Common myeloid progenitor, CD34-positive (primary cell): ENCODE results near the gene CBR1.

Experiments used
- CTCF ChIA-PET: fragments of 350-600 bp; sonication (Branson Sonifier 250); formaldehyde crosslinking; loops from one replicate; lab custom pipeline; 2021; ENCODE audit warnings: antibody characterized with exemption; lab: Charles Lee
- POLR2A ChIA-PET: fragments of 350-600 bp; sonication (Branson Sonifier 250); formaldehyde crosslinking; loops from one replicate; lab custom pipeline; 2021; ENCODE audit warnings: antibody characterized with exemption; lab: Charles Lee
- DNase-seq, 3 donors: peaks; one replicate each; pipeline versions ENCODE4 v3.0.0 to v3.0.0-alpha.2; 2013
- H3K27ac ChIP-seq, 2 experiments: 1 replicate in 1 of 2; 2 replicates in 1 of 2; pipeline ENCODE4 v1.7.0; 2013; ENCODE audit warnings: inconsistent platforms in 2 of 2, low read length in 2 of 2, mild to moderate bottlenecking in 2 of 2, low read depth in 1 of 2, moderate library complexity in 1 of 2; ENCODE audit not compliant: severe bottlenecking in 2 of 2, insufficient read depth in 1 of 2, poor library complexity in 1 of 2
- H3K27me3 ChIP-seq, 5 experiments: replicated peaks in 2 of 5; 1 replicate in 3 of 5; 2 replicates in 2 of 5; pipeline versions ENCODE4 v1.6.1 to v1.7.0; 2013; ENCODE audit warnings: low read length in 4 of 5, mild to moderate bottlenecking in 2 of 5, moderate library complexity in 2 of 5, inconsistent platforms in 1 of 5; ENCODE audit not compliant: insufficient read depth in 5 of 5, control insufficient read depth in 4 of 5
- H3K36me3 ChIP-seq, 4 experiments: 1 replicate in 2 of 4; 2 replicates in 2 of 4; pipeline versions ENCODE4 v1.6.1 to v1.7.0; 2013; ENCODE audit warnings: low read length in 3 of 4, control low read depth in 1 of 4, mild to moderate bottlenecking in 1 of 4; ENCODE audit not compliant: control insufficient read depth in 4 of 4, insufficient read depth in 4 of 4
- H3K4me1 ChIP-seq, 4 experiments: 1 replicate in 3 of 4; 2 replicates in 1 of 4; pipeline versions ENCODE4 v1.6.1 to v1.7.1; 2013; ENCODE audit warnings: low read length in 3 of 4, mild to moderate bottlenecking in 3 of 4, control low read depth in 1 of 4, inconsistent platforms in 1 of 4, moderate library complexity in 1 of 4; ENCODE audit not compliant: control insufficient read depth in 4 of 4, insufficient read depth in 4 of 4; ENCODE audit errors: control extremely low read depth in 1 of 4
- H3K4me3 ChIP-seq, 7 experiments: 1 replicate in 4 of 7; 2 replicates in 3 of 7; pipeline versions ENCODE4 v1.5.1 to v1.7.0; 2013; ENCODE audit warnings: mild to moderate bottlenecking in 7 of 7, low read length in 6 of 7, moderate library complexity in 6 of 7, inconsistent platforms in 2 of 7, low read depth in 2 of 7, control low read depth in 1 of 7; ENCODE audit not compliant: insufficient read depth in 4 of 7, control insufficient read depth in 1 of 7; ENCODE audit errors: extremely low read depth in 1 of 7
- H3K9me3 ChIP-seq, 5 experiments: 1 replicate in 4 of 5; 2 replicates in 1 of 5; pipeline versions ENCODE4 v1.6.1 to v1.7.1; 2013; ENCODE audit warnings: low read length in 4 of 5, mild to moderate bottlenecking in 2 of 5, inconsistent platforms in 1 of 5, low read depth in 1 of 5, moderate library complexity in 1 of 5; ENCODE audit not compliant: control insufficient read depth in 4 of 5, insufficient read depth in 2 of 5; ENCODE audit errors: control extremely low read depth in 1 of 5
- WGBS: methylation state at CpG from one replicate; pipeline ENCODE4 v1.1.5; 2013; ENCODE audit not compliant: insufficient coverage; 5-methylcytosine and 5-hydroxymethylcytosine counted together

The CBR1 gene

DNA sequence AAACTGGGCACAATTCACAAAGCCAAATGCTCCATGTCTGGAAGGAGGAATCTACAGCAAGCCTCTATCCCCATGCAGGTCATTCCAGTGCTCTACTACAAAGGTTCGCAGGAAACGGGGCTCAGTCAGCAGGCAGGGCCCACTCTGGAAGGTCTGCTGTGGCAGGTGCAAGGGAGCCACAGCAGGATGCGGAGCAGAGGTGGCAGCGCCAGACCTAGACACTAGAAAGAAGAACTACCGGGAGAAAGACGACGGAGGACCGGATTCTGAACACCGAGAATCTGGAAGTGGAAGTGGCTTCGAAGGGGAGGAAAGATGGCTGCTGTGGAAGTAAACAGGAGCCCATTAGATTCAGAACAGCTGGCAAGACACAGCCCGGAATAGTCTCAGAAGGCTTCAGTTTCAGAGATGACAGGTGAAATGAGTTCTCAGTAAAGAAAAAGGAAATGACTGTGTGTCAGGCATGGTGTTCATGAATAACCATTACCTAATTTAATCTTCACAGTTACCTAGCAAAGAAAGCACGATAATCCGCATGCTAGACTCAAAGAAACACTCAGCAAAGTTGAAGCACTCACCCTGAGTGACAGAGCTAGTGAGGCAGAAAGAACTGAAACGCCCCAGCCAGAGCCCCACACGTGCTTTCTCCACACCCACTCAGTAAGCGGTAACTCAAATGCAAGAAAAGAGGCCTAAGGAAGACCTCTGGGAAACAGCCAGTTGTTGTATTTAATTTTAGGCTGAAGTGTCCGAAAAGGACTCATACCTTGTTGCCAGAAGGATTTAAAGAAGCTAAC lies 30.9 kb upstream of the CBR1 start:
- Histone ChIP-seq H3K36me3 (peaks cover 21 to 75% (median 52%) of the 10 kb centered on the region in 4 experiments), H3K9me3 (no peaks in the 10 kb centered on the region), H3K27ac (no peak overlapping the region), H3K4me3 (no peak overlapping the region), H3K27me3 (no peaks in the 10 kb centered on the region), H3K4me1 (no peaks in the 10 kb centered on the region)
- WGBS: 96% methylated on average over 12 of the region's 17 CpGs
- no peak for DNase-seq
- ChIA-PET POLR2A (no interaction called here), CTCF (interaction anchor here (0.5 to 1.1 kb wide), 2 partner anchors 10 to 24 kb away, joined by 3 to 4 read pairs; no protein-coding TSS in a partner anchor)

DNA sequence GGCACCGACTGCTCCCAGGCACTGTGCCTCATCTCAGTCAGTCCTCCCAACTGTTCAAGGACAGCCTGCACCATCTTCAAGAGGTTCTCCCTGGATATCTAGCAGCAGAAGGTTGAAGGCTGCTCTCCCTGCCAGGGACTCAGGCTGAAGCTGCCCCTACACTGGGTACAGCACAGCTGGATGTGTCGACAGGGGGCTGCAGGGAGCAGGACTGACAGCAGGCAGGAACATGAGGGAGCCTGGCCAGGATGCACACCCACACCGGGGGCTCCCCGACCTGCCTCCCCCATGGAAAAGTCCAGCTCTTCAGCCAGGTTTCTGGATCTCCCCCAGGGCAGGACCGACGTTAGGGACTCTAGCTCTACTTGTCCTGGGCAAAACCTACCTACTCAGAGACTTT lies 30.0 kb upstream of the CBR1 start:
- 91% methylated on average over 4 of the region's 6 CpGs for WGBS

GRCh38 chr21:36040389-36040788 lies 29.4 kb upstream of the CBR1 start:
- CTCF ChIA-PET: interaction anchor here (0.9 to 1.9 kb wide), 3 partner anchors 12 to 64 kb away, joined by 3 to 6 read pairs (median 3); no protein-coding TSS in a partner anchor
- WGBS: 100% methylated on average over 1 of the region's 2 CpGs
- H3K27me3 ChIP-seq: no peaks in the 10 kb centered on the region
- H3K4me3 ChIP-seq: no peak overlapping the region
- DNase-seq: no peak
- H3K4me1 ChIP-seq: no peaks in the 10 kb centered on the region
- no peaks in the 10 kb centered on the region for H3K9me3 ChIP-seq
- peaks cover 27 to 78% (median 51%) of the 10 kb centered on the region in 4 experiments for H3K36me3 ChIP-seq
- POLR2A ChIA-PET: no interaction called here
- no peak overlapping the region for H3K27ac ChIP-seq

More for the DNA sequence above, 30.0 kb upstream of the CBR1 start:
- Histone ChIP-seq H3K4me1 (no peaks in the 10 kb centered on the region), H3K4me3 (no peak overlapping the region), H3K27me3 (no peaks in the 10 kb centered on the region), H3K27ac (no peak overlapping the region), H3K9me3 (no peaks in the 10 kb centered on the region), H3K36me3 (peaks cover 25 to 78% (median 51%) of the 10 kb centered on the region in 4 experiments)
- DNase-seq: no peak
- POLR2A ChIA-PET: no interaction called here
- CTCF ChIA-PET: interaction anchor here (1.1 to 1.2 kb wide), 2 partner anchors 9 to 15 kb away, joined by 3 read pairs; no protein-coding TSS in a partner anchor

GRCh38 chr21:36041910-36042309 lies 27.9 kb upstream of the CBR1 start:
- no peaks in the 10 kb centered on the region for H3K27me3 ChIP-seq
- DNase-seq: no peak
- no peaks in the 10 kb centered on the region for H3K4me1 ChIP-seq
- POLR2A ChIA-PET: interaction anchor here (0.6 kb wide), 1 partner anchor 1472 kb away, joined by 3 read pairs; no protein-coding TSS in a partner anchor
- H3K36me3 ChIP-seq: peaks cover 27 to 79% (median 53%) of the 10 kb centered on the region in 4 experiments
- no peaks in the 10 kb centered on the region for H3K9me3 ChIP-seq
- no peak overlapping the region for H3K27ac ChIP-seq
- CTCF ChIA-PET: interaction anchor here (0.8 to 1.9 kb wide), 2 partner anchors 13 to 63 kb away, joined by 3 to 6 read pairs; no protein-coding TSS in a partner anchor
- no peak overlapping the region for H3K4me3 ChIP-seq
- 100% methylated on average over 1 of the region's 1 CpG for whole genome bisulfite sequencing

- CTCF ChIA-PET: no interaction called here
- POLR2A ChIA-PET: no interaction called here
- Histone ChIP-seq H3K4me3 (no peak overlapping the region), H3K36me3 (peaks cover 22 to 82% (median 50%) of the 10 kb centered on the region in 4 experiments), H3K27ac (no peak overlapping the region), H3K9me3 (no peaks in the 10 kb centered on the region), H3K27me3 (no peaks in the 10 kb centered on the region), H3K4me1 (no peaks in the 10 kb centered on the region)
- WGBS: 94% methylated on average over 8 of the region's 10 CpGs
- DNase-seq: no peak
These were observed 25.8 kb upstream of the CBR1 start for GRCh38 chr21:36044056-36044455.

- WGBS: 70% methylated on average over 1 of the region's 1 CpG
- H3K36me3 ChIP-seq: peaks cover 22 to 78% (median 44%) of the 10 kb centered on the region in 4 experiments
- H3K4me1 ChIP-seq: no peaks in the 10 kb centered on the region
- H3K27me3 ChIP-seq: no peaks in the 10 kb centered on the region
- H3K4me3 ChIP-seq: no peak overlapping the region
- no peak overlapping the region for H3K27ac ChIP-seq
- H3K9me3 ChIP-seq: no peaks in the 10 kb centered on the region
- DNase-seq: no peak
- POLR2A ChIA-PET: no interaction called here
- CTCF ChIA-PET: no interaction called here
These were observed 23.8 kb upstream of the CBR1 start for GRCh38 chr21:36045993-36046392.

- H3K27me3 ChIP-seq: no peaks in the 10 kb centered on the region
- peaks cover 18 to 71% (median 40%) of the 10 kb centered on the region in 4 experiments for H3K36me3 ChIP-seq
- POLR2A ChIA-PET: no interaction called here
- no peak for DNase-seq
- CTCF ChIA-PET: interaction anchor here (1.3 to 1.6 kb wide), 2 partner anchors 10 to 12 kb away, joined by 3 to 4 read pairs; no protein-coding TSS in a partner anchor
- H3K9me3 ChIP-seq: no peaks in the 10 kb centered on the region
- no peak overlapping the region for H3K4me3 ChIP-seq
- no peaks in the 10 kb centered on the region for H3K4me1 ChIP-seq
- no peak overlapping the region for H3K27ac ChIP-seq
- WGBS: 86% methylated on average over 2 of the region's 7 CpGs
These were observed 22.7 kb upstream of the CBR1 start for GRCh38 chr21:36047139-36047538.
